Measurements from ENCODE around the gene BAHD1. TPM values are rescaled to one million over a fixed set of nuclear protein-coding genes. Genes with fewer than 3 reads are reported as not detected.

Gene BAHD1
- total RNA-seq, 1 donor from 2014 or later = 28.4 TPM

- ATAC-seq (ENCODE audit: low read depth) = no peak
- no peak overlapping the region for H3K4me3 Mint-ChIP-seq
- ChIA-PET CTCF (no interaction called here), POLR2A (no interaction called here)
- TF ChIP-seq, protein P1, sequence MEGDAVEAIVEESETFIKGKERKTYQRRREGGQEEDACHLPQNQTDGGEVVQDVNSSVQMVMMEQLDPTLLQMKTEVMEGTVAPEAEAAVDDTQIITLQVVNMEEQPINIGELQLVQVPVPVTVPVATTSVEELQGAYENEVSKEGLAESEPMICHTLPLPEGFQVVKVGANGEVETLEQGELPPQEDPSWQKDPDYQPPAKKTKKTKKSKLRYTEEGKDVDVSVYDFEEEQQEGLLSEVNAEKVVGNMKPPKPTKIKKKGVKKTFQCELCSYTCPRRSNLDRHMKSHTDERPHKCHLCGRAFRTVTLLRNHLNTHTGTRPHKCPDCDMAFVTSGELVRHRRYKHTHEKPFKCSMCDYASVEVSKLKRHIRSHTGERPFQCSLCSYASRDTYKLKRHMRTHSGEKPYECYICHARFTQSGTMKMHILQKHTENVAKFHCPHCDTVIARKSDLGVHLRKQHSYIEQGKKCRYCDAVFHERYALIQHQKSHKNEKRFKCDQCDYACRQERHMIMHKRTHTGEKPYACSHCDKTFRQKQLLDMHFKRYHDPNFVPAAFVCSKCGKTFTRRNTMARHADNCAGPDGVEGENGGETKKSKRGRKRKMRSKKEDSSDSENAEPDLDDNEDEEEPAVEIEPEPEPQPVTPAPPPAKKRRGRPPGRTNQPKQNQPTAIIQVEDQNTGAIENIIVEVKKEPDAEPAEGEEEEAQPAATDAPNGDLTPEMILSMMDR (IDR thresholded peaks at IDR 0.05) = no peak
- H3K27ac Mint-ChIP-seq = no peak overlapping the region
- intact Hi-C loops (cut with micrococcal nuclease) = no loop called here
- H3K4me1 Mint-ChIP-seq = peaks cover 50% of the 10 kb centered on the region
- H3K9me3 Mint-ChIP-seq = no peaks in the 10 kb centered on the region
- no peaks in the 10 kb centered on the region for H3K27me3 Mint-ChIP-seq
- H3K36me3 Mint-ChIP-seq (ENCODE audit: low read depth) = peaks cover 3% of the 10 kb centered on the region
- no peak for DNase-seq
These were observed 14.2 kb downstream of the BAHD1 start for GRCh38 chr15:40454904-40455391.

GRCh38 chr15:40456299-40456712 lies 15.6 kb downstream of the BAHD1 start:
- TF ChIP-seq, protein P1 (IDR thresholded peaks at IDR 0.05) = no peak
- Mint-ChIP-seq H3K27ac (no peak overlapping the region), H3K4me3 (no peak overlapping the region), H3K36me3 (ENCODE audit: low read depth) (peaks cover 3% of the 10 kb centered on the region), H3K4me1 (peaks cover 41% of the 10 kb centered on the region), H3K27me3 (no peaks in the 10 kb centered on the region), H3K9me3 (no peaks in the 10 kb centered on the region)
- POLR2A ChIA-PET = no interaction called here
- no peak for ATAC-seq (ENCODE audit: low read depth)
- CTCF ChIA-PET = no interaction called here
- intact Hi-C loops (cut with micrococcal nuclease) = no loop called here
- no peak for DNase-seq

- intact Hi-C loops (cut with micrococcal nuclease) = no loop called here
- TF ChIP-seq, protein P1 (IDR thresholded peaks at IDR 0.05) = no peak
- Mint-ChIP-seq H3K36me3 (ENCODE audit: low read depth) (peaks cover 5% of the 10 kb centered on the region), H3K9me3 (no peaks in the 10 kb centered on the region), H3K27ac (no peak overlapping the region), H3K4me1 (peaks cover 36% of the 10 kb centered on the region), H3K4me3 (no peak overlapping the region), H3K27me3 (no peaks in the 10 kb centered on the region)
- ChIA-PET POLR2A (no interaction called here), CTCF (no interaction called here)
- ATAC-seq (ENCODE audit: low read depth) (no peak), DNase-seq (no peak)
These were observed 16.0 kb downstream of the BAHD1 start for GRCh38 chr15:40456738-40457137.

DNA sequence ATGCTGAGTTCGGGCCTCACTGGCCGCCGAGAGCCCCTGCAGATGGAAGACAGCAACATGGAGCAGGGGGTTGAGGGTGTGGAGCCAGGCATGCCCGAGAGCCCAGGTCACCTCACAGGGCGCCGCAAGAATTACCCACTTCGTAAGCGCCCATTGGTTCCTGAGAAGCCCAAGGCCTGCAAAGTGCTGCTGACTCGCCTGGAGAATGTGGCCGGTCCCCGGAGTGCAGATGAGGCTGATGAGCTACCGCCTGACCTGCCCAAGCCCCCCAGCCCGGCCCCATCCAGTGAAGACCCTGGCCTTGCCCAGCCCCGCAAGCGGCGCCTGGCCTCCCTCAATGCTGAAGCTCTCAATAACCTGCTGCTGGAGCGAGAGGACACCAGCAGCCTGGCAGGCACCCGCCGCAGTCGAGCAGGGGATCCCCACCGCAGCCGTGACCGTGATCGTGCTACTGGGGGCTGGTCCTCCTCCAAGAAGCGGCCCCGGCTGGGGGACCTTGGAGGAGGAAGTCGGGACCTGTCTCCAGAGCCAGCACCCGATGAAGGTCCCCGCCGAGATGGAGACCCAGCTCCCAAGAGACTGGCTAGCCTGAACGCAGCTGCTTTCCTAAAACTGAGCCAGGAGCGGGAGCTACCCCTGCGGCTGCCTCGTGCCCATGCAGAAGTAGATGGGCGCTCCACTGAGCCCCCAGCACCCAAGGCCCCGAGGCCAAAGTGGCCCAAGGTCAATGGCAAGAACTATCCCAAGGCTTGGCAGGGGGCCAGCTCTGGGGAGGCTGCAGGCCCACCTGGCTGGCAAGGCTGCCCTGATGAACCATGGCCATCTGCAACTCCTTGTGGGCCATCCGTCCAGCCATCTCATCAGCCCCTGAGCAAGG lies 18.0 kb downstream of the BAHD1 start:
- CTCF ChIA-PET = no interaction called here
- Mint-ChIP-seq H3K36me3 (ENCODE audit: low read depth) (peaks cover 14% of the 10 kb centered on the region), H3K9me3 (no peaks in the 10 kb centered on the region), H3K4me3 (no peak overlapping the region), H3K27ac (no peak overlapping the region), H3K4me1 (peaks cover 17% of the 10 kb centered on the region), H3K27me3 (no peaks in the 10 kb centered on the region)
- ATAC-seq (ENCODE audit: low read depth) (no peak), DNase-seq (no peak)
- POLR2A ChIA-PET = no interaction called here
- TF ChIP-seq, protein P1 (IDR thresholded peaks at IDR 0.05) = no peak
- intact Hi-C loops (cut with micrococcal nuclease) = no loop called here

GRCh38 chr15:40459391-40460015 lies 18.8 kb downstream of the BAHD1 start:
- intact Hi-C loops (cut with micrococcal nuclease) = no loop called here
- H3K4me3 Mint-ChIP-seq = no peak overlapping the region
- DNase-seq (no peak), ATAC-seq (ENCODE audit: low read depth) (no peak)
- H3K4me1 Mint-ChIP-seq = peaks cover 9% of the 10 kb centered on the region
- TF ChIP-seq, protein P1 (IDR thresholded peaks at IDR 0.05) = no peak
- no peaks in the 10 kb centered on the region for H3K9me3 Mint-ChIP-seq
- CTCF ChIA-PET = no interaction called here
- H3K36me3 Mint-ChIP-seq (ENCODE audit: low read depth) = peaks cover 22% of the 10 kb centered on the region
- no peak overlapping the region for H3K27ac Mint-ChIP-seq
- H3K27me3 Mint-ChIP-seq = no peaks in the 10 kb centered on the region
- POLR2A ChIA-PET = no interaction called here
